ENCODE measurements around the gene ZNF536. TPM values are rescaled to one million over a fixed set of nuclear protein-coding genes. Genes with fewer than 3 reads are reported as not detected.
A peak's percentile ranks its signal among the peaks of the same experiment; 100 is the strongest.

ZNF536 gene
- total RNA-seq, 1 experiment from 2014 or later, result not detected

GRCh38 chr19:30602661-30603350 lies 230.6 kb downstream of the ZNF536 start:
- in situ Hi-C loops (cut with HindIII; ENCODE audit: low sequenced_read_pairs), result no loop called here
- peak; percentile 35 for DNase-seq (ENCODE audit: low spot score)

DNA sequence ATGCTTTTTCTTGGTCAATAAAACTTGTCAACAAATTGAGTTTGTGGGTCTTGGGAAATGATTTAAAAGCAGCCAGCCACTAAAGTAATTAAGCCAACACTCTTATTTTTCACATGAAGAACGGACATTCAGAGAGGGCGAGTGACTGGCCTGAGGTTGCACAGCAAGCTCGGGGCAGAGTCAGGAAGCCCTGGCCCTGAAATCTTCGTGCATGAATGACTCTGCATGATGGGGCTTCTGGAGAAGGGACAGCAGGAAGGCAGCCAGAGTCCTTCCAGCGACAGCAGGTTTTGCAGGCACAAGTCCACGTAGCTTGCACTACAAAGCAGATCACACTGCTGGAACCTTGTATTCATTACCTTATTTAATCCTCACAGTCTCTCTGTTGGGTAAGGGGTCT lies 232.5 kb downstream of the ZNF536 start:
- in situ Hi-C loops (cut with HindIII; ENCODE audit: low sequenced_read_pairs), result no loop called here
- DNase-seq (ENCODE audit: low spot score), result peak; percentile 87

GRCh38 chr19:30605333-30605732 lies 233.1 kb downstream of the ZNF536 start:
- in situ Hi-C loops (cut with HindIII; ENCODE audit: low sequenced_read_pairs), result no loop called here
- DNase-seq (ENCODE audit: low spot score), result no peak

- DNase-seq (ENCODE audit: low spot score), result no peak
- in situ Hi-C loops (cut with HindIII; ENCODE audit: low sequenced_read_pairs), result no loop called here
These were observed 234.2 kb downstream of the ZNF536 start for GRCh38 chr19:30606114-30607050.
